Myocyte (in vitro differentiated cells): ENCODE measurements around the gene MAMSTR. TPM values are rescaled to one million over a fixed set of nuclear protein-coding genes. Genes with fewer than 3 reads are reported as not detected.
"Not testable (repeated sequence)": the region's sequence is repeated elsewhere in the genome, so short reads cannot be mapped to it uniquely, and the experiment has no call there.

ENCODE experiments used
- DNase-seq: peaks from one replicate; pipeline ENCODE4 v3.0.0-alpha.2; 2012; ENCODE audit warnings: low read depth
- total RNA-seq: library from RNA; depleted of rRNA; stranded (reverse); fragments of >200 nt; gene quantifications from 2 replicates; pipeline ENCODE4 v1.2.3, GENCODE V29; 2014

Gene MAMSTR
- total RNA-seq, 1 donor from 2014 or later = 8.7 TPM

DNA sequence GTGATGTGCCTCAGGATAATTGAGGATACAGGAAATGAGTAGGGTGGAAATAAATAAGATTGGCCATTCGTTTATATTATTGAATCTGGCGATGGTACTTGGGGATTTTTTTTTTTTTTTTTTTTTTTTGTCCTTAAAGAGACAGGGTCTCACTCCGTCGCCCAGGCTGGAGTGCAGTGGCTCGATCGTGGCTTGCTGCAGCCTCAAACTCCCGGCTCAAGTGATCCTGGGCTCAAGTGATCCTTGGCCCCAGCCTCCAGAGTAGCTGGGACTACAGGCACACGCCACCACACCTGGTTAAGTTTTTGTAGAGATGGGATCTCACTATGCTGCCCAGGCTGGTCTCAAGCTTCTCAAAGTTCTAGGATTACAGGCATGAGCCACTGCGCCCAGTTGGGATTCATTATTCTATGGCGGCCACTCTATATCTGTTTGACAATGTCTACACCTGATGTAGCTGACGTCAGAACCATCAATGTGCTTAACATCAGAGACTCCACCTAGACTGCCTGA lies 2.7 kb upstream of the MAMSTR start:
- DNase-seq = no peak

- DNase-seq = peak; percentile 100
Observed at GRCh38 chr19:48720613-48721296, 1.2 kb upstream of the MAMSTR start.

DNA sequence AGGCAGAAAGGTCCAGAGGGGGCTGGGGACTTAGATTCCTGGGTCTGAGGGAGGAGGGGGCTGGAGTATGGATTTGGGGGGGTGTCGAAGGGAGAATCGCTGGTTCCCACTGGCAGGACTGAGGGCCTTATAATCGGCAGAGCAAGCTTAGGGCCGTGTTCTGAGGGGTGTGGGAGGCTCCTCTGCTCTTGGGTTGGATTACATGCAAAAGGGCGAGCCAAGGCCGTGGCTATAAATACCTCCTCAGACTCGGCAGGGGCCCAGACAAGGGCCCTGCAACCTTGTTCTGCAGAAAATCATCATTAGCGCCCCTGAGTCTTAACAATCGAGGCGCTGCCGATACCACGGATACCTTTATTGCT lies 707 bp upstream of the MAMSTR start:
- DNase-seq = no peak

DNA sequence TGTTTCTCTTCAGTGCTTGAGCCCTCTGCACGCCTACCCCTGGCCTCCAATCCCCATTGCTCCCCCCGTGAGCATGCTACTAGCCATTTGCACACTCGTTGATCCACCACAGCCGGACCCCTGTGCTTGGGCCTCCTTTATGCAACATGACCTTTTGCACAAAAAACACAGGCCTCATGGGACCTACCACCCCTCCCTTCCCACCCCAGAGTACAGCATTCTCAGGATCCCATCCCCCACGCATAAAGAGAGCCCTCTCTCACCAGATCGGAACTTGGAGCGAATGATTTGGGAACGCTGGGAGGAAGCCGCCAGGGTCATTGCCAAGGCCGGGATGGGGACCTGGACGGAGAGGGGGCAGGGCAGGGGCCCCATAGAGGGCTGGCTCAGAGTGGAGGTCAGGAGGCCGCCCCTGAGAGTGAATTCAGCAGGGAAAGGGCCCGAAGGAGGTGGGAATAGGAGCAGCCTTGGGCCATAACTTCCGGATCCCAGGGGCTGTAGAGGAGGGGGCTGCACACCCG lies 754 bp downstream of the MAMSTR start:
- DNase-seq = no peak

- DNase-seq = not testable (repeated sequence)
Observed at GRCh38 chr19:48718106-48718505, 1.4 kb downstream of the MAMSTR start.

DNA sequence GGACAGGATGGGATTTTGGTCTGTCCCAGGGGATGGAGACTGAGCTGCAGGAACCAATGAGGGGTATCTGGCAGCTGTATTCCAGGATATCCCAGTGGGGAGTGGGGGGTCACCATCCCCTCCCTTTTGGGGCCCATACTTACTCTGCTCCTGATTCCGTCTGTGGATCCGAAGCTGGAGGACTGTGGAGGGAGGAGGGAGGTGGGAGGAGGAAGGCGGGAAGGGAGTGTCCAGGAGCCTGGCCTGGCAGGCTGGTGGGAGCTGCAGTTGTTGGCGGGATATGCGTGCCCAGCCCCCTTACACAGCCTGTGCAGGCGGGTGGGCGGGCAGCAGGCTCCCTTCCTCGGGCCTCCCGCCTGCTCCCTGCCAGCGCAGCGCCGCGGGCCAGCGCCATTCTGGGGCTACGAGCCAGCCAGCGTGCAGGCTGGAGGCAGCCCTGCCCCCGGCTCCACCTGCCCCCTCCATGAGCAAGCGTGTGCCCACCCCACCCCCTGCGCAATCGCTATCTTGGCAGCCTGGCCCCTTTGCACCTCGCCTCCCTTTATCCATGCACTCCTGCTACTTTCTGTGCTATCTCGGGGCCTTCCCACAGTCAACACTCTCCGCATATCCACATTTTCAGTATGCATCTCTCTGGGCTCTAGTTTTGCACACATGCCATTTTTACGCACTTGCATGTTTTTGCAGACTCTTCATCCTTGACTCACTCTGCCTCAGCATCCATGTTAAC lies 2.8 kb downstream of the MAMSTR start:
- DNase-seq = peak; percentile 75

GRCh38 chr19:48715681-48716171 lies 3.8 kb downstream of the MAMSTR start:
- DNase-seq = peak; percentile 71

GRCh38 chr19:48714759-48715675 lies 4.5 kb downstream of the MAMSTR start:
- peak; percentile 22 for DNase-seq

DNA sequence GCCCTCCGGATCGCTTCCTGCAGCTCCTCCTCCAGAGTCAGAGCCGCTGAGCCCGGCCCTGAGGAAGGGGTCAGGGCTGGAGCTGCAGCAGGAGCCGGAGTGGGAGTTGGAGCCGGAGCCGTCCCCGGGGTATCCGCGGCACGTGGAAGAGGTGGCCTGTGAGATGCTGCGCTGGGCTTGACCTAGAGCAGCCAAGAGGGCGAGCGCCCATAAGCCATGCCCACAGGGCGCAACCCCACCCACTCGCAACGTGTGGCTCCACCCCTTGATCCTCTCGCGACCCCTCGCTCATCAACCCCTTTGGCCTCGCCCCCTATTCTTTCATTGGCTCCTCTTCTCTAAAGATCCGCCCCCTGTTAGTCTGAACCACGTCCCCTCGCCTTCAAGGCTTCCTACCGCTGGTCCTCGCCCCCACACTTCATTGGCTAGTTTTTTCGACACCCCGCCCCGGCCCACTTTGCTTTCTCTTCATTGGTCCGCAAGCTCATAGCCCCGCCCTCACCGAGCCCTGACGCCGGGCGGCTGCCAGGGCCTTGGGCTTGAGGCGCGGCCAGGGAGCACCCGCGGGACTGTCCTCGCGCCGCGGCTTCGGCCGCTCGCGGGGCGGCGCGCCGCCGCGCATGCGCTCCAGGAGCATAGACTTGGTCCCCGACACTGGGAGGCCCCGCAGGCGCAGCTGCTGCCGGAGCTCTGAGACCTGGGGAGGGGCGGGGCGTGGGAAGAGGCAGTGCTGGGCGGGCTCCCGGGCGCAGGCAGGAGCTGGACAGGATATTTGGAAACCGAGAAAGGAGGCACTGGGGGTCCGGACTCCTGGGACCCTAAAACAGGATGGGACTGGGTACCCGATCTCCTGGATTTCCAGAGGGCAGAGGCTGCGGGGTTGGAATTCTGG lies 5.4 kb downstream of the MAMSTR start:
- DNase-seq = peak; percentile 100

DNA sequence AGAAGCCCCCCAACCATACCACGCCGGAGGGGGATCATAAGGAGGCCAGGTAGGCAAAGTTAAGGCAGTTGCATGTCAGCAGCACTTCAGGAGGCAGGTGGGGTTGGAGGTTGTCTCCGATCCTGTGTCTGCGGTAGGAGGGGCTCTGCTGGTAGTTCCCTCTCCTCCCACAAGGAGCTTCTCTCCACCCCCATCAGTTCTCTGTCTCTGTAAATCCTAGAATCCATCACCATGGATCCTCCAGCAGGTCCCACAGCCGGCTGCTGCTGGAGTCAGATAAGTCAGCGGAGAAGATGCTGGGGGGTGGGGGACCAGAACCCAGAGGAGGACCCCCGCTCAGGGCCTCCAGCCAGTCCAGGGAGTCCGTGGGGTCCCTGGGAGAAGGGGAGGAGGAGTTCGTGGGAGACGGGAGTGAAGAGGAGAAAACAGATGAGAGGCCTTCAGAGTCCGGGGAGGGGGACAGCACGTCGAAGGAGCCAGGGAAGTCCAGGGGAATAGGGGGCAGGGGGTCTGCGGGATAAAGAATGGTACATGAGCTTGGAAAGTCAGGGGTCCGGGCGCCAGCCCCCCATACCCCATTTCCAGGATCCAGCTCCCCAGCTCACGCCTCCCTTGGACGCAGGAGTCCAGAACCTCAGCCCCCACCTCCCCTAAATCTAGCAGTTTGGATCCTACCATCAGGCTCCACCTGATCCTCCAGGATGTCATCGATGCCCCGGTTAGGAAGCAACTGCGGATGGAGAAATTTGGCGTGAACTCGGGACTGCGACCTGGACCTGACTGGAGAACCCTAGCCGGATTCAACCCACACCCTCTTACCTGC lies 6.3 kb downstream of the MAMSTR start:
- DNase-seq = no peak

DNA sequence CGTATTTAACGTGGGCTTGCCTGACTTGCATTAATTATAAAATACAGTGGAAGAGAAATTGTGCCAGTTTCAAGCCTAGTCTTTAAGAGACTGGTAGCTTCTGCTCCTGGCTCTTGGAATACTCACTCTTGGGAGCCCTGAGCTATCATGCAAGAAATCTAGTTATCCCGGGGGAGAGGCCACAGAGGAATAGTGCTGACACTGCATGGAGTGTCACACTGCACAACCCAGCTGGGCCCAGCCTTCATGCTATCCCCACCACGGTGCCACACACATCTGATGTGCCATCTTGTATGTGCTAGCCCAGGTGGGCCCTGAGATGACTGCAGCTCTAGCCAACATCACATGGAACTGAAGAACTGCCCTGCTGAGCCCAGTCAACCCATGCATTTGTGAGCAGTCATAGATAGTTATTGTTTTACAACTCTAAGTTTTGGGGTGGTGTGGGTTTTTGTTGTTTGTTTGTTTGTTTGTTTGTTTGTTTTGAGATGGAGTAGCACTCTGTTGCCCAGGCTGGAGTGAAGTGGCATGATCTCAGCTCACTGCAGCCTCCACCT lies 8.3 kb downstream of the MAMSTR start:
- DNase-seq = no peak

DNA sequence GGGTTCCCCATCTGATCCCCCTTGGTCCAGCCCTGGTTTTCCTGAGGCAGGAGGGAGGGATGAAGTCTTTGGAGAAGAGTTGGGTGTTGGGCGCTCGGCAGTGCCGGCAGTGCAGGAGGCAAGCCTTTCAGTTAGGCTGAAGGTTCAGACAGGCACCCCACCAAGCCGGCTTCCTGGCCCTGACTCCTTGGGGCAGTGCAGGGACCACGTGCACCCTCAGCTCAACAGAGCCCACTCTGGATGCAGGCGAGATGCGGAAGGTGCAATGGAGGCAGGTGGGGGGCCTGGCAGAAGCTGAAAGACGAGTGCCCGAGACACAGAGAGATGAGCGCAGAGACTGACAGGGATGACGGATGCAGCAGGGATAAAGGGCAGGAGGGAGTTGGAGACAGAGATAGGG lies 11.1 kb downstream of the MAMSTR start:
- DNase-seq = no peak

- no peak for DNase-seq
Observed at GRCh38 chr19:48705431-48705830, 14.1 kb downstream of the MAMSTR start.

- DNase-seq = no peak
Observed at GRCh38 chr19:48703316-48703715, 16.2 kb downstream of the MAMSTR start.

GRCh38 chr19:48702701-48703100 lies 16.8 kb downstream of the MAMSTR start:
- DNase-seq = no peak

DNA sequence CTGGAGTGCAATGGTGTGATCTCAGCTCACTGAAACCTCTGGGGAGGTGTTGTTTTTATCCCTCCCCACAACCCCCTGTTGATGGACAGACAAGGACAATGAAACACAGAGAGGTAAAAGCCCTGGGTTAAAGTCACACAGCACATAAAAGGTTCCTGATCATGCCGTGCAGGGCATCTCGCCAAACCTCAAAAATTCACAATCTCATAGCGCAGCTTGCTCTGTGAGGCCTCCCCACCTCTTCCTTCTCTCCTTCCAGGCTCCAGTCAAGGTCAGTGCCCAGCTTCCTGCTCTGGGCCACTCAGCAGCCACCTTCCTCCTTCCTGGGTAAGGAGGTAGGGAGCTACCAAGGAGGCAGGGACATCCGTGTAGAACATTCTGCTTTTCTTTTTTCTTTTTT lies 21.5 kb downstream of the MAMSTR start:
- DNase-seq = peak; percentile 78

DNA sequence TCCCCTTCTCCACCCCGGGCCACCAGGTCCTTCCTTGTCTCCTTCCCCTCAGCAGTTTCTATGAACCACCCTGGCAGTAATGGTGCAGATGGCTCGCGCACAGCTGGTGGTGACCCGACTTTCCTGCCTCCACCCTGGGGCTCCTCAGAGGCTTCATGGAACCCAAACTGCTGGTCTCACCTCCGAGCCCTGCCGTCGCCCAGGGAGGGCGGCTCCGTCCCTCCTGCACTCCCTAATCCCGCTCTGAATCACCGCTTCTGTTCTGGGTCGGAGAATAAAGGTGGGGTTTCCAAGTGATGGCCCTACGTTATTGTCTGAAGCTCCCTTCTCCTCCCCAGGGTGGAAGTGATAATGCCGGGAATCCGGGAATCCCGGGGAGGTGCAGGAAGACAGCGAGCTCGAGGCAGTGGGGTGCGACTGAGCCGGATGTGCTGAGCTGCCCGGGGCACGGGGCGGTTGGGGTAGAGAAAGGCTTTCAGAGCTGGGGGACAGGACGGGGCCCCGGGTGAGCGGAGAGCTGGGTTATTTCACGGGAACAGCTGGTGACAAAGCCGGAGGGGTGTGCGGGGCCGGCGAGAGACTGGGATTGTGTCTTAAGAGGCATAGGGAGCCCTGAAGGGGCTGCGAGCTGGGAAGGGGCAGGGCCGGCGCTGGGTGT lies 23.0 kb downstream of the MAMSTR start:
- DNase-seq = no peak

- DNase-seq = no peak
Observed at GRCh38 chr19:48695743-48696352, 23.7 kb downstream of the MAMSTR start, which contains the start of gene FUT2. Gene FUT2, plus strand, starts transcription at chr19:48695971. Its CDS starts 6,986 bp downstream, at chr19:48702957.
